HepG2 (cell line): ENCODE data around the gene SCGB2A2. TPM values are rescaled to one million over a fixed set of nuclear protein-coding genes. Genes with fewer than 3 reads are reported as not detected.

Experiments
- ATAC-seq: fragments of 200-7000 bp; cut with Tn5 transposase; 3 replicates; pipeline ENCODE4 v1.9.1; 2020; ENCODE audit warnings: mild to moderate bottlenecking, moderate library complexity
- BruUV-seq: library from RNA; stranded (reverse); fragments of 400-500 nt; replicated peaks from 2 replicates; lab custom pipeline; 2021; lab: Mats Ljungman, UMichigan
- CTCF ChIA-PET: fragments of 300-600 bp; formaldehyde crosslinking; extraction: SDS; loops from one replicate; lab custom pipeline; 2021; ENCODE audit warnings: low total read pairs, inconsistent platforms, low intra/inter-chr PET ratio; lab: Yijun Ruan, JAX
- POLR2A ChIA-PET: fragments of 350-600 bp; sonication (Branson Sonifier 250); formaldehyde crosslinking; loops from one replicate; lab custom pipeline; 2020; ENCODE audit warnings: antibody characterized with exemption, inconsistent platforms; lab: Yijun Ruan, JAX
- DNase-seq: peaks from one replicate; pipeline ENCODE4 v3.0.0-alpha.2; 2015; ENCODE audit warnings: low spot score
- FAIRE-seq: peaks from 3 replicates; lab custom pipeline; 2011; peaks lifted over from hg19 to GRCh38; lab: Jason Lieb, UNC
- H2AFZ ChIP-seq: one replicate; pipeline ENCODE4 v1.6.1; 2011; ENCODE audit warnings: low read length, inconsistent platforms
- H3K27ac ChIP-seq: fragments of 300-600 bp; 3 replicates; pipeline ENCODE4 v1.8.0; 2011; ENCODE audit warnings: mixed run types, mild to moderate bottlenecking, mixed read lengths, low read length, inconsistent platforms; ENCODE audit not compliant: insufficient read depth; ENCODE audit errors: extremely low read length
- H3K27me3 ChIP-seq, 2 experiments: fragments of 200-600 bp in 1 of 2; 2 replicates in 1 of 2; 3 replicates in 1 of 2; pipeline versions ENCODE4 v1.6.0 to v1.8.0; 2011; ENCODE audit warnings: low read length in 2 of 2, mild to moderate bottlenecking in 2 of 2, moderate library complexity in 2 of 2, inconsistent platforms in 1 of 2; ENCODE audit not compliant: insufficient read depth in 2 of 2, control insufficient read depth in 1 of 2
- H3K36me3 ChIP-seq, 2 experiments: fragments of 200-600 bp in 1 of 2; replicated peaks in 1 of 2; 2 replicates in 1 of 2; 3 replicates in 1 of 2; pipeline versions ENCODE4 v1.5.1 to v1.8.0; 2011; ENCODE audit warnings: low read length in 2 of 2, inconsistent platforms in 1 of 2; ENCODE audit not compliant: insufficient read depth in 2 of 2, control insufficient read depth in 1 of 2
- H3K4me1 ChIP-seq: 2 replicates; pipeline ENCODE4 v1.5.1; 2012; ENCODE audit warnings: low read length, inconsistent platforms; ENCODE audit not compliant: insufficient read depth
- H3K4me2 ChIP-seq: 2 replicates; pipeline ENCODE4 v1.6.0; 2011; ENCODE audit warnings: low read depth, low read length, inconsistent platforms
- H3K4me3 ChIP-seq, 3 experiments: fragments of 200-600 bp in 1 of 3; sonication (generic), shearing (Covaris generic) in 1 of 3; replicated peaks in 1 of 3; 2 replicates each; pipeline ENCODE4 v1.5.1; 2011 to 2016; ENCODE audit warnings: low read length in 3 of 3, inconsistent platforms in 2 of 3, low read depth in 2 of 3, mild to moderate bottlenecking in 2 of 3, control low read depth in 1 of 3, mixed read lengths in 1 of 3; ENCODE audit not compliant: insufficient read depth in 1 of 3
- H3K79me2 ChIP-seq: one replicate; pipeline ENCODE4 v1.6.1; 2011; ENCODE audit warnings: low read length, inconsistent platforms; ENCODE audit not compliant: insufficient read depth
- H3K9ac ChIP-seq: 2 replicates; pipeline ENCODE4 v1.6.0; 2011; ENCODE audit warnings: mild to moderate bottlenecking, low read depth, low read length, inconsistent platforms; ENCODE audit not compliant: insufficient read depth
- H3K9me3 ChIP-seq: 2 replicates; pipeline ENCODE4 v1.5.1; 2012; ENCODE audit warnings: mild to moderate bottlenecking, low read length
- H4K20me1 ChIP-seq: 2 replicates; pipeline ENCODE4 v1.6.0; 2011; ENCODE audit warnings: inconsistent platforms, mild to moderate bottlenecking, low read length, moderate library complexity; ENCODE audit not compliant: insufficient read depth
- CHCHD3 ChIP-seq: sonication (generic); formaldehyde crosslinking; IDR thresholded peaks from 2 replicates; pipeline ENCODE4 v1.8.0; 2022; ENCODE audit warnings: mild to moderate bottlenecking, missing genetic modification reagents, moderate library complexity
- XBP1 ChIP-seq: sonication (generic); formaldehyde crosslinking; IDR thresholded peaks from 2 replicates; pipeline ENCODE4 v1.5.0; 2020; ENCODE audit warnings: missing genetic modification reagents
- ZNF646 ChIP-seq: sonication (generic); formaldehyde crosslinking; IDR thresholded peaks from 2 replicates; pipeline ENCODE4 v1.9.0; 2021; ENCODE audit warnings: mild to moderate bottlenecking, missing genetic modification reagents
- WGBS: methylation state at CpG from one replicate; pipeline ENCODE4 v1.1.6; 2017; ENCODE audit warnings: low lambda C conversion rate; 5-methylcytosine and 5-hydroxymethylcytosine counted together
- in situ Hi-C: cut with HindIII; loops from 2 replicates; pipeline ENCODE4 v1.10.0; 2017; ENCODE audit warnings: low pct_unique_long_range_greater_than_20kb; ENCODE audit not compliant: extremely low pct_ligation_motif_present
- intact Hi-C: fragments of 100-400 bp; cut with micrococcal nuclease; formaldehyde crosslinking; loops from one replicate; pipeline ENCODE4 v1.10.0; 2022; ENCODE audit not compliant: unreplicated experiment
- polyA plus RNA-seq, 8 experiments: library from polyadenylated mRNA; depleted of rRNA in 3 of 8; stranded (reverse) in 7 of 8; unstranded in 1 of 8; fragments of >200 nt; fragmentation: Illumina TruSeq in 4 of 8; extraction: Trizol in 4 of 8; gene quantifications; 2 replicates each; pipeline versions ENCODE4 v1.2.1 to v1.2.3, GENCODE V29; 2011 to 2016; ENCODE audit warnings: low read depth in 4 of 8, missing spikeins in 1 of 8, mixed read lengths in 1 of 8; ENCODE audit not compliant: insufficient read depth in 1 of 8
- total RNA-seq, 5 experiments: library from RNA; depleted of rRNA; stranded (reverse); fragments of >200 nt; fragmentation: Illumina TruSeq; extraction: Trizol; gene quantifications; 2 replicates each; pipeline ENCODE4 v1.2.3, GENCODE V29; 2016; ENCODE audit warnings: low read depth in 1 of 5

SCGB2A2 gene
- total and polyA plus RNA-seq, 2 of the 13 experiments (the other 11 are each of a cell fraction or from before 2014, with no cell fraction given) = 0.12 TPM; not detected in 1

GRCh38 chr11:62236187-62236586, 33.8 kb upstream of the SCGB2A2 start (continued):
- TF ChIP-seq CHCHD3 (CRISPR knock-in tag) = no peak

GRCh38 chr11:62237499-62237898, 32.5 kb upstream of the SCGB2A2 start:
- FAIRE-seq (no peak), DNase-seq (no peak), ATAC-seq (no peak)
- Histone ChIP-seq H3K27me3 (peaks cover 0 to 24% of the 10 kb centered on the region in 2 experiments; a peak in 2 of 5 replicates), H3K27ac (no peak overlapping the region), H3K36me3 (no peaks in the 10 kb centered on the region), H3K79me2 (no peaks in the 10 kb centered on the region), H4K20me1 (no peaks in the 10 kb centered on the region), H3K9ac (no peak overlapping the region), H3K4me3 (no peak overlapping the region), H3K4me1 (peaks cover 10% of the 10 kb centered on the region; the same call in 1 of the 2 replicates), H3K4me2 (no peak overlapping the region), H3K9me3 (no peaks in the 10 kb centered on the region), H2AFZ (no peak overlapping the region)
- CTCF ChIA-PET = no interaction called here
- WGBS = 0% methylated on average over 4 of the region's 4 CpGs
- TF ChIP-seq XBP1 (no peak), ZNF646 (peak; percentile 48; the same call in 1 of the 2 replicates)
- intact Hi-C loops = no loop called here
- BruUV-seq = no TSS peak
- in situ Hi-C loops = no loop called here
- POLR2A ChIA-PET = no interaction called here
